B cell (primary cell): Measurements from ENCODE around the gene PIGC. TPM values are rescaled to one million over a fixed set of nuclear protein-coding genes. Genes with fewer than 3 reads are reported as not detected.
A peak's percentile ranks its signal among the peaks of the same experiment; 100 is the strongest.

Source experiments
- ATAC-seq: fragments of 200-7000 bp; cut with Tn5 transposase; one replicate; pipeline ENCODE4 v1.10.0; 2021; ENCODE audit warnings: low read depth, mild to moderate bottlenecking, moderate number of reproducible peaks, moderate library complexity
- CTCF ChIA-PET: fragments of 350-600 bp; sonication (Branson Sonifier 250); formaldehyde crosslinking; loops from one replicate; lab custom pipeline; 2021; ENCODE audit warnings: antibody characterized with exemption, inconsistent platforms; lab: Charles Lee
- POLR2A ChIA-PET: fragments of 350-600 bp; sonication (Branson Sonifier 250); formaldehyde crosslinking; loops from one replicate; lab custom pipeline; 2021; ENCODE audit warnings: antibody characterized with exemption; lab: Charles Lee
- DNase-seq: peaks from one replicate; pipeline ENCODE4 v3.0.0; 2013
- H2AFZ ChIP-seq: 2 replicates; pipeline ENCODE4 v1.6.1; 2012; ENCODE audit warnings: mild to moderate bottlenecking, low read depth, low read length; ENCODE audit not compliant: insufficient read depth, poor library complexity, severe bottlenecking
- H3K27ac ChIP-seq, 2 donors: 1 replicate in 1 of 2; 2 replicates in 1 of 2; pipeline ENCODE4 v1.5.1; 2012 to 2013; ENCODE audit warnings: low read length in 2 of 2, mild to moderate bottlenecking in 2 of 2, moderate library complexity in 1 of 2
- H3K27me3 ChIP-seq, 4 experiments: fragments of 200-600 bp in 1 of 4; sonication (generic) in 1 of 4; replicated peaks in 1 of 4; 1 replicate in 2 of 4; 2 replicates in 2 of 4; pipeline versions ENCODE4 v1.6.1 to v1.7.0; 2013 to 2016; ENCODE audit warnings: low read length in 3 of 4, mild to moderate bottlenecking in 2 of 4, mixed read lengths in 1 of 4, moderate library complexity in 1 of 4; ENCODE audit not compliant: insufficient read depth in 4 of 4, control insufficient read depth in 3 of 4; ENCODE audit errors: control extremely low read depth in 1 of 4
- H3K36me3 ChIP-seq, 2 experiments: replicated peaks in 1 of 2; 1 replicate in 1 of 2; 2 replicates in 1 of 2; pipeline versions ENCODE4 v1.6.1 to v1.7.1; 2013; ENCODE audit warnings: low read length in 1 of 2; ENCODE audit not compliant: insufficient read depth in 2 of 2, control insufficient read depth in 1 of 2; ENCODE audit errors: control extremely low read depth in 1 of 2, extremely low read depth in 1 of 2
- H3K4me1 ChIP-seq, 2 donors: fragments of 200-600 bp in 1 of 2; sonication (generic) in 1 of 2; 1 replicate in 1 of 2; 2 replicates in 1 of 2; pipeline versions ENCODE4 v1.5.1 to v1.6.1; 2013 to 2017; ENCODE audit warnings: low read length in 2 of 2; ENCODE audit not compliant: control insufficient read depth in 2 of 2, insufficient read depth in 2 of 2
- H3K4me2 ChIP-seq: replicated peaks from 2 replicates; pipeline ENCODE3; 2012; ENCODE audit warnings: mild to moderate bottlenecking, low read depth, low read length; ENCODE audit not compliant: poor library complexity, severe bottlenecking
- H3K4me3 ChIP-seq, 5 experiments: fragments of 200-600 bp in 1 of 5; sonication (generic) in 1 of 5; 1 replicate in 3 of 5; 2 replicates in 2 of 5; pipeline versions ENCODE4 v1.5.1 to v1.7.0; 2011 to 2016; ENCODE audit warnings: low read length in 4 of 5, mild to moderate bottlenecking in 4 of 5, low read depth in 2 of 5, control low read depth in 1 of 5, moderate library complexity in 1 of 5; ENCODE audit not compliant: insufficient read depth in 1 of 5; ENCODE audit errors: control extremely low read depth in 1 of 5, extremely low read depth in 1 of 5
- H3K79me2 ChIP-seq: fragments of 200-600 bp; sonication (generic); one replicate; pipeline ENCODE4 v1.6.0; 2016; ENCODE audit warnings: low read length; ENCODE audit not compliant: control insufficient read depth, insufficient read depth
- H3K9ac ChIP-seq: fragments of 200-600 bp; sonication (generic); 2 replicates; pipeline ENCODE4 v1.6.1; 2017; ENCODE audit warnings: mild to moderate bottlenecking, low read length, moderate library complexity
- H3K9me3 ChIP-seq, 3 donors: one replicate each; pipeline versions ENCODE4 v1.6.1 to v1.7.1; 2013; ENCODE audit warnings: low read length in 2 of 3; ENCODE audit not compliant: control insufficient read depth in 2 of 3, insufficient read depth in 1 of 3; ENCODE audit errors: control extremely low read depth in 1 of 3
- H4K20me1 ChIP-seq: 2 replicates; pipeline ENCODE4 v1.6.0; 2012; ENCODE audit warnings: mild to moderate bottlenecking, low read length; ENCODE audit not compliant: insufficient read depth, control insufficient read depth, poor library complexity, severe bottlenecking
- H3K27ac Mint-ChIP-seq: one replicate; pipeline ENCODE4 v1.8.0; 2021; ENCODE audit warnings: mixed read lengths
- H3K27me3 Mint-ChIP-seq: one replicate; pipeline ENCODE4 v1.8.0; 2021; ENCODE audit warnings: mixed read lengths
- H3K4me1 Mint-ChIP-seq: one replicate; pipeline ENCODE4 v1.8.0; 2021; ENCODE audit warnings: mixed read lengths
- H3K4me3 Mint-ChIP-seq: one replicate; pipeline ENCODE4 v1.8.0; 2021; ENCODE audit warnings: mixed read lengths
- H3K9me3 Mint-ChIP-seq: one replicate; pipeline ENCODE4 v1.8.0; 2022; ENCODE audit warnings: mixed read lengths; ENCODE audit not compliant: insufficient read depth
- CTCF ChIP-seq: fragments of 200-600 bp; IDR thresholded peaks from one replicate; pipeline ENCODE4 v1.8.0; 2022; ENCODE audit warnings: antibody characterized with exemption, mild to moderate bottlenecking
- EZH2 ChIP-seq: IDR thresholded peaks from 2 replicates; pipeline ENCODE4 v1.6.1; 2012; ENCODE audit warnings: borderline replicate concordance, low read depth, mild to moderate bottlenecking, moderate library complexity, low read length; ENCODE audit not compliant: insufficient read depth, poor library complexity, severe bottlenecking
- WGBS: methylation state at CpG from one replicate; pipeline ENCODE4 v1.1.5; 2013; ENCODE audit warnings: missing lambda C conversion rate; ENCODE audit not compliant: insufficient coverage; 5-methylcytosine and 5-hydroxymethylcytosine counted together
- intact Hi-C: fragments of 100-400 bp; cut with micrococcal nuclease; formaldehyde crosslinking; loops from one replicate; pipeline ENCODE4 v1.10.0; 2022
- polyA plus RNA-seq: library from polyadenylated mRNA; depleted of rRNA; stranded (reverse); fragments of >200 nt; gene quantifications from 2 replicates; pipeline ENCODE4 v1.2.3, GENCODE V29; 2012
- total RNA-seq, 2 donors: library from RNA; stranded (reverse); fragments of 120-200 nt in 1 of 2; gene quantifications; 1 replicate in 1 of 2; 2 replicates in 1 of 2; pipeline versions ENCODE4 v1.2.3 to v1.2.4, GENCODE V29; 2013 to 2022

The PIGC gene
- total and polyA plus RNA-seq, 2 donors (not counting 1 experiment from before 2014, with no cell fraction given): 16.2 to 28.8 TPM

DNA sequence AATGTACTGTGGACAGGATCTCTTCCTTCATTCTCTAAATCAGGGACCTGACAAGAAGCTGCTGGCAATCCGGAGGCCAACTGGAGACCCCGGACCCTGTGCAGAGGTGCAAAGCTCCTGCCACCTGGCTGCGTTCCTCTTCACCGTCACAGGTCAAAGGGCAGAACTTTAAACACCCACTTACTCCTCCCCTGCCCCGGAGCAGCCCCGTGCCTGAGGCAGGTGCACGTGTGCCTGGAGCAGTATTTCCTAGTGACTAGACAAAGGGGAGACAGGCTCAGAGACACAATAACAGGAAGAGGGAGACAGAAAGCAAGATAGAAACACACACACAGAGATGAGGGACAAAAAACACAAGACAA, 6.6 kb upstream of the PIGC start:
- H3K27ac ChIP-seq: no peak overlapping the region
- H3K9me3 ChIP-seq: no peaks in the 10 kb centered on the region
- H3K9ac ChIP-seq: no peak overlapping the region
- H3K4me3 Mint-ChIP-seq: no peak overlapping the region
- H3K4me1 Mint-ChIP-seq: peaks cover 6% of the 10 kb centered on the region
- no peaks in the 10 kb centered on the region for H4K20me1 ChIP-seq
- peak overlapping the region; percentile 24 for H2AFZ ChIP-seq
- no peaks in the 10 kb centered on the region for H3K79me2 ChIP-seq
- WGBS: 92% methylated on average over 3 of the region's 7 CpGs
- TF ChIP-seq EZH2 (no peak), CTCF (no peak)
- ATAC-seq (no peak), DNase-seq (no peak)
- no peaks in the 10 kb centered on the region for H3K36me3 ChIP-seq
- intact Hi-C loops: no loop called here
- no peak overlapping the region for H3K4me2 ChIP-seq
- no peaks in the 10 kb centered on the region for H3K27me3 Mint-ChIP-seq
- no peak overlapping the region for H3K27ac Mint-ChIP-seq
- no peak overlapping the region for H3K4me3 ChIP-seq
- H3K4me1 ChIP-seq: peaks cover 0 to 6% of the 10 kb centered on the region in 2 donors
- H3K27me3 ChIP-seq: no peaks in the 10 kb centered on the region
- POLR2A ChIA-PET: no interaction called here
- CTCF ChIA-PET: interaction anchor here (1.0 to 4.0 kb wide), 11 partner anchors 10 to 649 kb away, joined by 3 to 32 read pairs (median 4); no protein-coding TSS in a partner anchor
- H3K9me3 Mint-ChIP-seq: no peaks in the 10 kb centered on the region

DNA sequence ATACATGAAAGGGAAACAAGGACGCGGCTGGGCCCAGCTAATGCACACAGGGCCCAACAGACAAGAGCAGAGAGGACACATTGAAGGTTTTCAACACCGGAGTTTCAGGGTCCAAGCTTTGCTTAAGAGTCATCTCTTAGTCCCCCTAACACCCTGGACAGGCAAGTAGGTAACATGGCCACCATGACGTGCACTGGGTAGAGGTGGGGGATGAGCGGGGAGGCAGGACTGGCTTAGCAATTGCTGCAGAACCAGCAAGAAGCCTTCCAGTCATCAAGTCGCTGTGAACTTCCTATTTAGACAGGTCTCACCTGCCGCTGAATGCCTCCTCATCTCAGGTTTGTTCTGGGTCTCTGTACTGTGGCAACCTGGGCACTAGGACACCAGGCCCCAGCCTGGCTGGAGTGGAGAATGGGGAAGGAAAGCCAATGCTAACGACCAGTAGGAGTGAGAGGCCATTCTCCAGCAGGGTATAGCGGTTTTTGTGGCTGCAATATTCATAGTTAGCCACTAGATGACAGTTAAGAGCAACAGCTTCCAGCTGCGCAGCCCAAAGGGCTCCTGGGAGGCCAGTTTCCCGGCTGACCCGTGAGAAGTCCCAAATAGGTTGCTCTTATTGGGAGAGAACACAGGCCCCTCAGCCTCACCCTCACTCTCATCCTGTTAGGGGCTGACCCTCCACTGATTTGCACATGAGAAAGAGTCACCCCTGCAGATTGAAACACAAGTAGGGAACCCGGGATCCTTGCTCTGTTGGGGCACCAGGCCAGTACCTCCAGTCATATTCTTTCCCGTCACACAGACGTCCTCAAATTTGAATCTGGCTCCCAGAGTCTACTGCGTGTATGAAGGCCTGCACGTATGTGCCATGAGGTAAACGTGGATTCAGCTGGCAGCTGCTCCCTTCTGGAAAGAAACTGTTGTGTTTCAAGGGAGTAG, 6.0 kb upstream of the PIGC start:
- Histone ChIP-seq H3K27me3 (no peaks in the 10 kb centered on the region), H3K4me2 (peak overlapping the region; percentile 53), H3K79me2 (peaks cover 3% of the 10 kb centered on the region), H3K4me1 (peaks cover 0 to 6% of the 10 kb centered on the region in 2 donors), H3K36me3 (no peaks in the 10 kb centered on the region), H3K9ac (no peak overlapping the region), H2AFZ (peak overlapping the region; percentile 69), H3K4me3 (no peak overlapping the region), H3K9me3 (no peaks in the 10 kb centered on the region), H3K27ac (no peak overlapping the region), H4K20me1 (no peaks in the 10 kb centered on the region)
- Mint-ChIP-seq H3K9me3 (no peaks in the 10 kb centered on the region), H3K4me3 (no peak overlapping the region), H3K4me1 (peaks cover 6% of the 10 kb centered on the region), H3K27me3 (no peaks in the 10 kb centered on the region), H3K27ac (no peak overlapping the region)
- 55% methylated on average over 14 of the region's 18 CpGs for WGBS
- peak; percentile 61 for DNase-seq
- TF ChIP-seq EZH2: no peak
- TF ChIP-seq CTCF: peak; percentile 81
- intact Hi-C loops: no loop called here
- ChIA-PET CTCF (interaction anchor here (1.0 to 4.0 kb wide), 9 partner anchors 9 to 649 kb away, joined by 3 to 32 read pairs (median 4); no protein-coding TSS in a partner anchor), POLR2A (no interaction called here)
- peak; percentile 93 for ATAC-seq
